Measurements from ENCODE around the gene KIF26B. TPM values are rescaled to one million over a fixed set of nuclear protein-coding genes. Genes with fewer than 3 reads are reported as not detected.

KIF26B gene
- total and polyA plus RNA-seq, 2 experiments from 2014 or later = 0.03 to 0.76 TPM

GRCh38 chr1:245126530-245126929 is 28.3 kb upstream of the KIF26B start:
- no peak overlapping the region for H3K4me3 Mint-ChIP-seq
- Histone ChIP-seq H2AFZ (no peak overlapping the region), H3K27me3 (ENCODE audit: insufficient read depth) (no peaks in the 10 kb centered on the region), H3F3A (replicated peaks; ENCODE audit: low read depth) (no peaks in the 10 kb centered on the region), H3K4me2 (no peak overlapping the region), H4K20me1 (replicated peaks; ENCODE audit: insufficient read depth) (no peaks in the 10 kb centered on the region), H3K36me3 (ENCODE audit: insufficient read depth) (no peaks in the 10 kb centered on the region), H3K4me1 (ENCODE audit: insufficient read depth) (peaks cover 9% of the 10 kb centered on the region), H3K9me2 (ENCODE audit: insufficient read depth) (no peaks in the 10 kb centered on the region), H3K27ac (ENCODE audit: low read depth) (no peak overlapping the region), H3K4me3 (no peak overlapping the region), H3K79me2 (replicated peaks; ENCODE audit: insufficient read depth) (no peaks in the 10 kb centered on the region)
- ATAC-seq = no peak
- no peaks in the 10 kb centered on the region; the same call in 2 of the 3 replicates for H3K9me3 Mint-ChIP-seq
- DNase-seq (ENCODE audit: low spot score) = no peak
- no peak overlapping the region for H3K27ac Mint-ChIP-seq
- no peaks in the 10 kb centered on the region for H3K36me3 Mint-ChIP-seq (ENCODE audit: low read depth)
- peaks cover 5% of the 10 kb centered on the region for H3K27me3 Mint-ChIP-seq (ENCODE audit: insufficient read depth, low read depth, poor library complexity)
- H3K4me1 Mint-ChIP-seq = peaks cover 25% of the 10 kb centered on the region
- TF ChIP-seq ZNF114 (CRISPR knock-in tag; IDR thresholded peaks at IDR 0.05) (no peak), CREB1 (CRISPR knock-in tag; IDR thresholded peaks at IDR 0.05; ENCODE audit: low read depth) (no peak), POLR2AphosphoS5 (IDR thresholded peaks at IDR 0.05; ENCODE audit: low read depth) (no peak), JUNB (IDR thresholded peaks at IDR 0.05; ENCODE audit: unreplicated experiment) (no peak)
- TF ChIP-seq, protein P1, sequence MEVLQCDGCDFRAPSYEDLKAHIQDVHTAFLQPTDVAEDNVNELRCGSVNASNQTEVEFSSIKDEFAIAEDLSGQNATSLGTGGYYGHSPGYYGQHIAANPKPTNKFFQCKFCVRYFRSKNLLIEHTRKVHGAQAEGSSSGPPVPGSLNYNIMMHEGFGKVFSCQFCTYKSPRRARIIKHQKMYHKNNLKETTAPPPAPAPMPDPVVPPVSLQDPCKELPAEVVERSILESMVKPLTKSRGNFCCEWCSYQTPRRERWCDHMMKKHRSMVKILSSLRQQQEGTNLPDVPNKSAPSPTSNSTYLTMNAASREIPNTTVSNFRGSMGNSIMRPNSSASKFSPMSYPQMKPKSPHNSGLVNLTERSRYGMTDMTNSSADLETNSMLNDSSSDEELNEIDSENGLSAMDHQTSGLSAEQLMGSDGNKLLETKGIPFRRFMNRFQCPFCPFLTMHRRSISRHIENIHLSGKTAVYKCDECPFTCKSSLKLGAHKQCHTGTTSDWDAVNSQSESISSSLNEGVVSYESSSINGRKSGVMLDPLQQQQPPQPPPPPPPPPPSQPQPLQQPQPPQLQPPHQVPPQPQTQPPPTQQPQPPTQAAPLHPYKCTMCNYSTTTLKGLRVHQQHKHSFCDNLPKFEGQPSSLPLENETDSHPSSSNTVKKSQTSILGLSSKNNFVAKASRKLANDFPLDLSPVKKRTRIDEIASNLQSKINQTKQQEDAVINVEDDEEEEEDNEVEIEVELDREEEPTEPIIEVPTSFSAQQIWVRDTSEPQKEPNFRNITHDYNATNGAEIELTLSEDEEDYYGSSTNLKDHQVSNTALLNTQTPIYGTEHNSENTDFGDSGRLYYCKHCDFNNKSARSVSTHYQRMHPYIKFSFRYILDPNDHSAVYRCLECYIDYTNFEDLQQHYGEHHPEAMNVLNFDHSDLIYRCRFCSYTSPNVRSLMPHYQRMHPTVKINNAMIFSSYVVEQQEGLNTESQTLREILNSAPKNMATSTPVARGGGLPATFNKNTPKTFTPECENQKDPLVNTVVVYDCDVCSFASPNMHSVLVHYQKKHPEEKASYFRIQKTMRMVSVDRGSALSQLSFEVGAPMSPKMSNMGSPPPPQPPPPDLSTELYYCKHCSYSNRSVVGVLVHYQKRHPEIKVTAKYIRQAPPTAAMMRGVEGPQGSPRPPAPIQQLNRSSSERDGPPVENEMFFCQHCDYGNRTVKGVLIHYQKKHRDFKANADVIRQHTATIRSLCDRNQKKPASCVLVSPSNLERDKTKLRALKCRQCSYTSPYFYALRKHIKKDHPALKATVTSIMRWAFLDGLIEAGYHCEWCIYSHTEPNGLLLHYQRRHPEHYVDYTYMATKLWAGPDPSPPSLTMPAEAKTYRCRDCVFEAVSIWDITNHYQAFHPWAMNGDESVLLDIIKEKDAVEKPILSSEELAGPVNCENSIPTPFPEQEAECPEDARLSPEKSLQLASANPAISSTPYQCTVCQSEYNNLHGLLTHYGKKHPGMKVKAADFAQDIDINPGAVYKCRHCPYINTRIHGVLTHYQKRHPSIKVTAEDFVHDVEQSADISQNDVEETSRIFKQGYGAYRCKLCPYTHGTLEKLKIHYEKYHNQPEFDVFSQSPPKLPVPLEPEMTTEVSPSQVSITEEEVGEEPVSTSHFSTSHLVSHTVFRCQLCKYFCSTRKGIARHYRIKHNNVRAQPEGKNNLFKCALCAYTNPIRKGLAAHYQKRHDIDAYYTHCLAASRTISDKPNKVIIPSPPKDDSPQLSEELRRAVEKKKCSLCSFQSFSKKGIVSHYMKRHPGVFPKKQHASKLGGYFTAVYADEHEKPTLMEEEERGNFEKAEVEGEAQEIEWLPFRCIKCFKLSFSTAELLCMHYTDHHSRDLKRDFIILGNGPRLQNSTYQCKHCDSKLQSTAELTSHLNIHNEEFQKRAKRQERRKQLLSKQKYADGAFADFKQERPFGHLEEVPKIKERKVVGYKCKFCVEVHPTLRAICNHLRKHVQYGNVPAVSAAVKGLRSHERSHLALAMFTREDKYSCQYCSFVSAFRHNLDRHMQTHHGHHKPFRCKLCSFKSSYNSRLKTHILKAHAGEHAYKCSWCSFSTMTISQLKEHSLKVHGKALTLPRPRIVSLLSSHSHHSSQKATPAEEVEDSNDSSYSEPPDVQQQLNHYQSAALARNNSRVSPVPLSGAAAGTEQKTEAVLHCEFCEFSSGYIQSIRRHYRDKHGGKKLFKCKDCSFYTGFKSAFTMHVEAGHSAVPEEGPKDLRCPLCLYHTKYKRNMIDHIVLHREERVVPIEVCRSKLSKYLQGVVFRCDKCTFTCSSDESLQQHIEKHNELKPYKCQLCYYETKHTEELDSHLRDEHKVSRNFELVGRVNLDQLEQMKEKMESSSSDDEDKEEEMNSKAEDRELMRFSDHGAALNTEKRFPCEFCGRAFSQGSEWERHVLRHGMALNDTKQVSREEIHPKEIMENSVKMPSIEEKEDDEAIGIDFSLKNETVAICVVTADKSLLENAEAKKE (CRISPR knock-in tag; IDR thresholded peaks at IDR 0.05) = no peak

GRCh38 chr1:245128381-245129101 is 26.2 kb upstream of the KIF26B start:
- Histone ChIP-seq H4K20me1 (replicated peaks; ENCODE audit: insufficient read depth) (no peaks in the 10 kb centered on the region), H3K9me2 (ENCODE audit: insufficient read depth) (no peaks in the 10 kb centered on the region), H3K36me3 (ENCODE audit: insufficient read depth) (no peaks in the 10 kb centered on the region), H2AFZ (no peak overlapping the region), H3K27me3 (ENCODE audit: insufficient read depth) (no peaks in the 10 kb centered on the region), H3K27ac (ENCODE audit: low read depth) (no peak overlapping the region), H3K4me3 (no peak overlapping the region), H3K4me1 (ENCODE audit: insufficient read depth) (peaks cover 9% of the 10 kb centered on the region), H3K79me2 (replicated peaks; ENCODE audit: insufficient read depth) (no peaks in the 10 kb centered on the region), H3K4me2 (no peak overlapping the region), H3F3A (replicated peaks; ENCODE audit: low read depth) (no peaks in the 10 kb centered on the region)
- Mint-ChIP-seq H3K27me3 (ENCODE audit: insufficient read depth, low read depth, poor library complexity) (peaks cover 10% of the 10 kb centered on the region), H3K9me3 (no peaks in the 10 kb centered on the region; the same call in 2 of the 3 replicates), H3K4me3 (no peak overlapping the region), H3K27ac (no peak overlapping the region), H3K36me3 (ENCODE audit: low read depth) (no peaks in the 10 kb centered on the region), H3K4me1 (peaks cover 25% of the 10 kb centered on the region)
- DNase-seq (ENCODE audit: low spot score) (no peak), ATAC-seq (no peak)
- TF ChIP-seq CREB1 (CRISPR knock-in tag; IDR thresholded peaks at IDR 0.05; ENCODE audit: low read depth) (no peak), JUNB (IDR thresholded peaks at IDR 0.05; ENCODE audit: unreplicated experiment) (no peak), EZH2 (IDR thresholded peaks at IDR 0.05; ENCODE audit: low read depth, unreplicated experiment) (no peak), NANOG (IDR thresholded peaks at IDR 0.05; ENCODE audit: borderline replicate concordance) (no peak)
